Lower lobe of right lung (tissue), 2 donors: ENCODE measurements around the gene RPL37A. TPM values are rescaled to one million over a fixed set of nuclear protein-coding genes. Genes with fewer than 3 reads are reported as not detected.

Experiments used
- ATAC-seq, 2 donors: fragments of 200-7000 bp; cut with Tn5 transposase; one replicate each; pipeline ENCODE4 v1.9.1; 2020 to 2022; ENCODE audit warnings: mild to moderate bottlenecking in 2 of 2, moderate library complexity in 2 of 2
- DNase-seq: peaks from one replicate; pipeline ENCODE4 v3.0.0-alpha.2; 2020
- H3K27ac ChIP-seq: fragments of 200-600 bp; one replicate; pipeline ENCODE4 v1.8.0; 2022
- H3K27me3 ChIP-seq: fragments of 200-600 bp; one replicate; pipeline ENCODE4 v1.8.0; 2022; ENCODE audit warnings: low read depth
- H3K36me3 ChIP-seq: fragments of 200-600 bp; one replicate; pipeline ENCODE4 v1.8.0; 2022; ENCODE audit warnings: mild to moderate bottlenecking
- H3K4me1 ChIP-seq: fragments of 200-600 bp; one replicate; pipeline ENCODE4 v1.8.0; 2022
- H3K4me3 ChIP-seq: fragments of 200-600 bp; one replicate; pipeline ENCODE4 v1.8.0; 2022; ENCODE audit warnings: mild to moderate bottlenecking
- H3K9me3 ChIP-seq: fragments of 200-600 bp; one replicate; pipeline ENCODE4 v1.8.0; 2022
- intact Hi-C: fragments of 100-400 bp; cut with DNase I; formaldehyde crosslinking; loops from one replicate; pipeline ENCODE4 v1.11.0; 2022
- total RNA-seq: library from RNA; stranded (reverse); fragmentation: NEBNext Ultra II Directional; extraction: Animal tissue kit (Norgen Biotek cat#: 25700); gene quantifications from one replicate; pipeline ENCODE4 v1.2.1, GENCODE V29; 2021
- TF ChIP-seq, protein P1 (sequence below): fragments of 200-600 bp; IDR thresholded peaks from one replicate; pipeline ENCODE4 v1.8.0; 2022; ENCODE audit warnings: antibody characterized with exemption, mild to moderate bottlenecking
- donor health status: DM: no; HTN: yes; CAD: no; lungs with severe emphysema.

The RPL37A gene
- total RNA-seq, 1 donor from 2014 or later = 1,974 TPM

DNA sequence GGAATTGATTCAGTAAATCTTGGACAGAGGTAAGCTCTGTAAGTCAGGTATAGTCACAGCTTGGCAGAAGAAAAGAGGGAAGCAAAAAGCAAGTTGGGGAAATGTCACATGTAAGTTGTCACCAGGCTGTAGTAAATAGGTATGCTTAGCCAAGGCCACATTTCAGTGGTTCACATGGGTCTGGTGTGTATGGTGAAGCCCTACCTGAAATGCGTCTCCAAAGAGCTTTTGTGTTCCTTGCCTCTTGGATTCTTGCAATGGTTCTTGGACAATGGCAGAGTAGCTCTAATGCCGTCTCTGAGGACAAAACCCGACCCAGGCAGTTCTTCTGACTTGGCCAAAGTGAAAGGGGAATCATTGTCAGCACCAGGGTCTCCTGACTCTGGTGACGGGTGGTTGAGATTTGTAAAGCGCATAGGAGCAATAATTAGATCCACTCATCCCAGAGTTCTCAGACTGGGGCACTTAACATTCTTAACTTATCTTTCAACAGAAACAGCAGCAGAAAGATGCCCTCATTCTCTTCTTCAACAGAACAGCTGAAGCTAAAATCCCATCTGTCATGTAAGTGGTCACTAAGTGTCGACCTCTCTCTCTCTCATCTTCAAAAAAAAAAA, 34.4 kb upstream of the RPL37A start:
- ATAC-seq = no peak
- DNase-seq = no peak
- intact Hi-C loops = no loop called here
- H3K27me3 ChIP-seq = no peaks in the 10 kb centered on the region
- H3K9me3 ChIP-seq = no peaks in the 10 kb centered on the region
- H3K36me3 ChIP-seq = peaks cover 32% of the 10 kb centered on the region
- no peak overlapping the region for H3K4me3 ChIP-seq
- no peaks in the 10 kb centered on the region for H3K4me1 ChIP-seq
- TF ChIP-seq, protein P1, sequence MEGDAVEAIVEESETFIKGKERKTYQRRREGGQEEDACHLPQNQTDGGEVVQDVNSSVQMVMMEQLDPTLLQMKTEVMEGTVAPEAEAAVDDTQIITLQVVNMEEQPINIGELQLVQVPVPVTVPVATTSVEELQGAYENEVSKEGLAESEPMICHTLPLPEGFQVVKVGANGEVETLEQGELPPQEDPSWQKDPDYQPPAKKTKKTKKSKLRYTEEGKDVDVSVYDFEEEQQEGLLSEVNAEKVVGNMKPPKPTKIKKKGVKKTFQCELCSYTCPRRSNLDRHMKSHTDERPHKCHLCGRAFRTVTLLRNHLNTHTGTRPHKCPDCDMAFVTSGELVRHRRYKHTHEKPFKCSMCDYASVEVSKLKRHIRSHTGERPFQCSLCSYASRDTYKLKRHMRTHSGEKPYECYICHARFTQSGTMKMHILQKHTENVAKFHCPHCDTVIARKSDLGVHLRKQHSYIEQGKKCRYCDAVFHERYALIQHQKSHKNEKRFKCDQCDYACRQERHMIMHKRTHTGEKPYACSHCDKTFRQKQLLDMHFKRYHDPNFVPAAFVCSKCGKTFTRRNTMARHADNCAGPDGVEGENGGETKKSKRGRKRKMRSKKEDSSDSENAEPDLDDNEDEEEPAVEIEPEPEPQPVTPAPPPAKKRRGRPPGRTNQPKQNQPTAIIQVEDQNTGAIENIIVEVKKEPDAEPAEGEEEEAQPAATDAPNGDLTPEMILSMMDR = no peak
- H3K27ac ChIP-seq = no peak overlapping the region

DNA sequence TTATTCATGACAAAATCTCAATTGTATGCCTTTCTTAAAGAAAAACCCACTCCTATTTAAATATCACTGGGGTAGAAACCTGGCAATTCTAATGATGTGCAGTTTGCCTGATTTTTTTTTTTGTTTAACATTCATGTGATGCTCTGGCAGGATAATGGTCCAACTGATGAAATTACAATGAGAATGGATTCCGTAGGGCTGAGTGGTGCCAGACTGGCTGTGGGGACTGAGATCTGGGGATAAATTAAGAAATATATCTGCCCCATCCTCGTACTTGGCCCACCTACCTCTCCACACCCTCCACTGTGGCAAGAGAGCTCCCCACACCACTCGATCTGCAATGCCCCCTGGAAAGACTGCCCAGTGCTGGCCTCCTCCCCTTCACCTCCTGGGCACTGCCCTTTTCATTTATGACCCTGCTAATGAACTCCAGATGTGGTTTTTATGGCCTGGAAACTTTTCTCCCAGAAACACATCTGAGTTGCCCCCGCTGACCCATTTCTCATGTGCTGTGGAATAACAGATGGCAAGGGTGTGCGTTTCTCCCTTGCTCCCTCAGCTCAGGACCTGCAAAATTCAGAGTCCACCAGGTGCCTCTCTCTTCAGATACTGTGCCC, 33.0 kb upstream of the RPL37A start:
- Histone ChIP-seq H3K36me3 (peaks cover 36% of the 10 kb centered on the region), H3K9me3 (no peaks in the 10 kb centered on the region), H3K27me3 (no peaks in the 10 kb centered on the region), H3K4me1 (no peaks in the 10 kb centered on the region), H3K4me3 (no peak overlapping the region), H3K27ac (no peak overlapping the region)
- TF ChIP-seq, protein P1 = no peak
- DNase-seq (no peak), ATAC-seq (no peak)
- intact Hi-C loops = no loop called here

GRCh38 chr2:216467845-216468244, 30.8 kb upstream of the RPL37A start:
- Histone ChIP-seq H3K9me3 (no peaks in the 10 kb centered on the region), H3K4me1 (no peaks in the 10 kb centered on the region), H3K36me3 (peaks cover 49% of the 10 kb centered on the region), H3K27me3 (no peaks in the 10 kb centered on the region), H3K27ac (no peak overlapping the region), H3K4me3 (no peak overlapping the region)
- DNase-seq = no peak
- no peak for ATAC-seq
- TF ChIP-seq, protein P1 = no peak
- intact Hi-C loops = no loop called here

DNA sequence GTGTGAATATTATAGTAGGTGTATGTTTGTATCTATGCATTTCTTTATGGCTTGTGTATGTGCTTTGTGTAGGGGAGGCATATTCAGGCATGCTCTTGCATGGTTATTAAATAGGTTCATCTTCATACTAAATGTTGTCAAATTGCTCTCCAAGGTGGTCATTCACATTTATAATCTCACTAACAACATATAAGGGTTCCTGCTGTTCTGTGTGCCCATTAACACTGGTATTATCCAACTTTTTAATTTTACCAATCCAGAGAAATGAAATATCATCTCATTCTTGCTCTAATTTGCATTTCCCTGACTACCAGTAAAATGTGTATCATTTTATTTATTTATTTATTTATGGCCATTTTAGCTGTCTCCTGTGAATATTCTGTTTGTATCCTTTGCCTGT, 29.0 kb upstream of the RPL37A start:
- no peak overlapping the region for H3K4me3 ChIP-seq
- H3K36me3 ChIP-seq = peaks cover 47% of the 10 kb centered on the region
- TF ChIP-seq, protein P1 = no peak
- H3K27ac ChIP-seq = no peak overlapping the region
- H3K9me3 ChIP-seq = no peaks in the 10 kb centered on the region
- DNase-seq = no peak
- no peak for ATAC-seq
- intact Hi-C loops = no loop called here
- no peaks in the 10 kb centered on the region for H3K4me1 ChIP-seq
- no peaks in the 10 kb centered on the region for H3K27me3 ChIP-seq

DNA sequence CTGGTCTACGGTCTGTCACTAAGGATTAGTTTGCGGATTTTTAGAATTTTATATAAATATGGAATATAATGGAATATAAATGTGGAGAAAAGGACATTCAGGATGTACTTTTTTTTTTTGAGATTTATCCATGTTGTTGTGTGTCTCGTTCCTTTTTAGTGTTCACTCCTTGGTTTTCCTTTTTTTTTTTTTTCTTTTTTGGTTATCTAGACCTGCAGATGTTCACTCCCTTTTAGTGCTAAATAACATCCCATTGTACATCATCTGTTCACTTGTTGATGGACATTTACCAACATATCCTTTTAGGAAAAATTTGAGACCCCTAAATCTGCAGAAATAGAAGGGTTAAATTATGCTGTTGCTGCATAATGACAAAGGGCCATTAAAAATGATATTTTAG, 25.5 kb upstream of the RPL37A start:
- TF ChIP-seq, protein P1 = no peak
- Histone ChIP-seq H3K27me3 (no peaks in the 10 kb centered on the region), H3K4me3 (no peak overlapping the region), H3K36me3 (peaks cover 45% of the 10 kb centered on the region), H3K27ac (no peak overlapping the region), H3K4me1 (no peaks in the 10 kb centered on the region), H3K9me3 (no peaks in the 10 kb centered on the region)
- ATAC-seq (no peak), DNase-seq (no peak)
- intact Hi-C loops = no loop called here
